GM23248 (cell line): ENCODE measurements around the gene NTHL1. TPM values are rescaled to one million over a fixed set of nuclear protein-coding genes. Genes with fewer than 3 reads are reported as not detected.

ENCODE experiments used
- DNase-seq: peaks from one replicate; pipeline ENCODE4 v3.0.0-alpha.2; 2015
- H2AFZ ChIP-seq: fragments of 200-600 bp; sonication (generic); 2 replicates; pipeline ENCODE4 v1.6.1; 2016; ENCODE audit warnings: antibody characterized with exemption
- H3F3A ChIP-seq: fragments of 200-600 bp; sonication (generic); 2 replicates; pipeline ENCODE4 v1.6.1; 2016; ENCODE audit warnings: mild to moderate bottlenecking, antibody characterized with exemption, mixed run types; ENCODE audit not compliant: insufficient read depth
- H3K27ac ChIP-seq: fragments of 200-600 bp; sonication (generic); 2 replicates; pipeline ENCODE4 v1.5.1; 2016; ENCODE audit warnings: mild to moderate bottlenecking
- H3K27me3 ChIP-seq: fragments of 200-600 bp; sonication (generic); replicated peaks from 2 replicates; pipeline ENCODE4 v1.6.1; 2016; ENCODE audit warnings: mild to moderate bottlenecking; ENCODE audit not compliant: insufficient read depth
- H3K36me3 ChIP-seq: fragments of 200-600 bp; sonication (generic); 2 replicates; pipeline ENCODE4 v1.6.1; 2016; ENCODE audit warnings: low read depth, mild to moderate bottlenecking
- H3K4me1 ChIP-seq: fragments of 200-600 bp; sonication (generic); 2 replicates; pipeline ENCODE4 v1.6.1; 2016; ENCODE audit warnings: mild to moderate bottlenecking; ENCODE audit not compliant: insufficient read depth
- H3K4me2 ChIP-seq: fragments of 200-600 bp; sonication (generic); one replicate; pipeline ENCODE4 v1.6.1; 2016; ENCODE audit warnings: mild to moderate bottlenecking; ENCODE audit not compliant: unreplicated experiment
- H3K4me3 ChIP-seq: fragments of 200-600 bp; sonication (generic); 2 replicates; pipeline ENCODE4 v1.5.1; 2016; ENCODE audit warnings: mild to moderate bottlenecking
- H3K79me2 ChIP-seq: fragments of 200-600 bp; sonication (generic); 2 replicates; pipeline ENCODE4 v1.6.1; 2016; ENCODE audit warnings: mild to moderate bottlenecking; ENCODE audit not compliant: insufficient read depth
- H3K9ac ChIP-seq: fragments of 200-600 bp; sonication (generic); 2 replicates; pipeline ENCODE4 v1.6.1; 2016; ENCODE audit warnings: mild to moderate bottlenecking
- H3K9me2 ChIP-seq: fragments of 200-600 bp; sonication (generic); 2 replicates; pipeline ENCODE4 v1.6.1; 2016; ENCODE audit warnings: mixed run types, mild to moderate bottlenecking, moderate library complexity; ENCODE audit not compliant: insufficient read depth
- H3K9me3 ChIP-seq: fragments of 200-600 bp; sonication (generic); one replicate; pipeline ENCODE4 v1.6.1; 2017; ENCODE audit warnings: low read depth
- H4K20me1 ChIP-seq: fragments of 200-600 bp; sonication (generic); 2 replicates; pipeline ENCODE4 v1.6.0; 2016; ENCODE audit not compliant: insufficient read depth
- EZH2 ChIP-seq: fragments of 200-600 bp; sonication (generic); IDR thresholded peaks from 2 replicates; pipeline ENCODE4 v1.6.1; 2018; ENCODE audit warnings: antibody characterized with exemption, mild to moderate bottlenecking; ENCODE audit not compliant: insufficient read depth, poor library complexity, severe bottlenecking
- EZH2phosphoT487 ChIP-seq: fragments of 200-600 bp; sonication (generic); IDR thresholded peaks from 2 replicates; pipeline ENCODE4 v1.6.1; 2018; ENCODE audit warnings: antibody characterized with exemption, moderate library complexity, mild to moderate bottlenecking, low read depth; ENCODE audit not compliant: insufficient read depth
- WGBS, 2 experiments: methylation state at CpG; one replicate each; pipeline ENCODE4 v1.1.6; 2015 to 2017; ENCODE audit warnings: low lambda C conversion rate in 2 of 2, low coverage in 1 of 2; ENCODE audit errors: missing lambda C conversion rate in 2 of 2; 5-methylcytosine and 5-hydroxymethylcytosine counted together
- in situ Hi-C: fragments of 300-500 bp; cut with MboI; formaldehyde crosslinking; loops from 2 replicates; pipeline ENCODE4 v1.15.0; 2020
- polyA plus RNA-seq: library from polyadenylated mRNA; unstranded; fragments of >200 nt; fragmentation: Nextera tagmentation; extraction: Ambion mirVana; gene quantifications from 2 replicates; pipeline ENCODE4 v1.2.1, GENCODE V29; 2016
- total RNA-seq: library from RNA; depleted of rRNA; stranded (reverse); fragments of >200 nt; shearing (Covaris generic); gene quantifications from 2 replicates; pipeline ENCODE4 v1.2.3, GENCODE V29; 2014

NTHL1 gene
- total and polyA plus RNA-seq, 2 experiments from 2014 or later = 20.3 to 22.8 TPM

DNA sequence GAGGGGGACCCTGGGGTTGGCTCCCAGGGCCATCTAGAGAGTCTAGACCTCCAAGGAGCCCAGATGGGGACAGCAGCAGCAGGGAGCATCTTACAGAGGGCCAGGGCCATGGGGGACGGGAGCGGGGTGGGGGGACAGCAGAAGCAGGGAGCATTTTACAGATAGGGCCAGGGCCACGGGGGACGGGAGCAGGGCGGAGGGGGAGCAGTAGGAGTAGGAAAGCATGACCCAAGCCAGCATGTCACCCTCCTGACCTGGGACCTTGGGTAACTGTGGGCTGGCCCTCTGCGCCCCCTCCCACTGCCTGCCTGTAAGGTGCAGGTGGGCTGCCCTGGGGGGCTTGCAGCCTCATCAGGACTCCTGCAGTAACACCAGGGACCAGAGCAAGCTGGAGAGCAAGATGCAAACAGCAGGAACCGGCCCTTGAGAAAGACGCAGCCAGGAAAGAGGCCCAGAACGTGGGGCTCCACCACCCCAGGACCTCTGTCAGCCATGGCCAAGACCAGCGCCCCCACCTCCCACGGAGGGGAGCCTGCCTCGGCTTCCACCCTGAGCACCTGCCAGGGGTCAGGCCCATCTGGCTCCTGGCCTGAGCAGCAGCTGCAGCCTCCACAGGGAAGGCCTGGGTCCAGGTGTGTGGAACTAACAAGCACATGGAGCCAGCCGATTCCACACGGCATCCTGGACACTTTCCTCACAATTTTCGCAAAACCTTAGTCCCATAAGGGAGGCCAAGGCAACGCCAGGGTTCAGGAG lies 40.4 kb downstream of the NTHL1 start:
- Histone ChIP-seq H3K9me3 (no peaks in the 10 kb centered on the region), H3K9ac (peak overlapping the region; percentile 91), H3K27ac (peak overlapping the region; percentile 93), H2AFZ (no peak overlapping the region), H3K4me1 (peaks cover 21% of the 10 kb centered on the region), H3K4me2 (peak overlapping the region; percentile 97), H3K9me2 (no peaks in the 10 kb centered on the region), H3K27me3 (no peaks in the 10 kb centered on the region), H4K20me1 (peaks cover 11% of the 10 kb centered on the region; the same call in 1 of the 2 replicates), H3K79me2 (peaks cover 85% of the 10 kb centered on the region), H3K4me3 (peak overlapping the region; percentile 85), H3K36me3 (no peaks in the 10 kb centered on the region; the same call in 1 of the 2 replicates), H3F3A (peaks cover 17% of the 10 kb centered on the region)
- no peak for DNase-seq
- TF ChIP-seq EZH2phosphoT487 = no peak
- no peak for TF ChIP-seq EZH2
- WGBS, 2 experiments = 58 to 64% methylated on average over 15 to 16 of the region's 16 CpGs
- in situ Hi-C loops = no loop called here

- H3K79me2 ChIP-seq = peaks cover 94% of the 10 kb centered on the region
- no peak for DNase-seq
- no peak overlapping the region for H2AFZ ChIP-seq
- peaks cover 17% of the 10 kb centered on the region for H3F3A ChIP-seq
- no peaks in the 10 kb centered on the region for H3K9me3 ChIP-seq
- no peaks in the 10 kb centered on the region for H3K27me3 ChIP-seq
- no peak overlapping the region for H3K4me3 ChIP-seq
- H3K9me2 ChIP-seq = no peaks in the 10 kb centered on the region
- H3K9ac ChIP-seq = peak overlapping the region; percentile 91; the same call in 1 of the 2 replicates
- no peak for TF ChIP-seq EZH2phosphoT487
- no peak for TF ChIP-seq EZH2
- in situ Hi-C loops = no loop called here
- H3K36me3 ChIP-seq = peaks cover 5% of the 10 kb centered on the region; the same call in 1 of the 2 replicates
- H3K27ac ChIP-seq = 0 out of 2 replicates have a peak overlapping the region, but pooled peaks have one; percentile 93
- H3K4me1 ChIP-seq = peaks cover 21% of the 10 kb centered on the region
- no peak overlapping the region for H3K4me2 ChIP-seq
- 92% methylated on average over 8 of the region's 8 CpGs for WGBS, 2 experiments
- peaks cover 11% of the 10 kb centered on the region; the same call in 1 of the 2 replicates for H4K20me1 ChIP-seq
Observed at GRCh38 chr16:2006317-2006716, 41.3 kb downstream of the NTHL1 start.

GRCh38 chr16:2005646-2006045 lies 42.0 kb downstream of the NTHL1 start:
- Histone ChIP-seq H3K9ac (peak overlapping the region; percentile 22; the same call in 1 of the 2 replicates), H3K4me2 (no peak overlapping the region), H3K4me3 (no peak overlapping the region), H4K20me1 (peaks cover 11% of the 10 kb centered on the region; the same call in 1 of the 2 replicates), H3K36me3 (peaks cover 12% of the 10 kb centered on the region; the same call in 1 of the 2 replicates), H3K79me2 (peaks cover 95% of the 10 kb centered on the region), H3K9me2 (no peaks in the 10 kb centered on the region), H3K9me3 (no peaks in the 10 kb centered on the region), H3K4me1 (peaks cover 19% of the 10 kb centered on the region), H3F3A (peaks cover 17% of the 10 kb centered on the region), H3K27me3 (no peaks in the 10 kb centered on the region), H2AFZ (no peak overlapping the region), H3K27ac (no peak overlapping the region)
- TF ChIP-seq EZH2 (no peak), EZH2phosphoT487 (no peak)
- in situ Hi-C loops = no loop called here
- DNase-seq = no peak
- WGBS, 2 experiments = 83 to 89% methylated on average over 20 to 21 of the region's 21 CpGs

GRCh38 chr16:2004795-2005517 lies 42.7 kb downstream of the NTHL1 start:
- Histone ChIP-seq H3K27me3 (no peaks in the 10 kb centered on the region), H3K9me3 (no peaks in the 10 kb centered on the region), H2AFZ (no peak overlapping the region), H3K9ac (no peak overlapping the region), H3K36me3 (peaks cover 12% of the 10 kb centered on the region; the same call in 1 of the 2 replicates), H3K79me2 (peaks cover 93% of the 10 kb centered on the region), H3K4me3 (no peak overlapping the region), H3K4me2 (no peak overlapping the region), H3F3A (peaks cover 17% of the 10 kb centered on the region), H4K20me1 (peaks cover 11% of the 10 kb centered on the region; the same call in 1 of the 2 replicates), H3K9me2 (no peaks in the 10 kb centered on the region), H3K27ac (no peak overlapping the region), H3K4me1 (peaks cover 13% of the 10 kb centered on the region)
- no peak for TF ChIP-seq EZH2phosphoT487
- no peak for TF ChIP-seq EZH2
- peak; percentile 27 for DNase-seq
- in situ Hi-C loops = no loop called here
- WGBS, 2 experiments = 80 to 85% methylated on average over 28 to 34 of the region's 34 CpGs
